HG02943 (cell line): ENCODE data around the gene RABGAP1L.
"Not testable (repeated sequence)": the region's sequence is repeated elsewhere in the genome, so short reads cannot be mapped to it uniquely, and the experiment has no call there.

Experiments used
- ATAC-seq: cut with Tn5 transposase; IDR thresholded peaks from one replicate; pipeline ENCODE4 v1.9.1; 2021; ENCODE audit warnings: mild to moderate bottlenecking, low read depth, moderate library complexity; ENCODE audit not compliant: unreplicated experiment

The RABGAP1L gene

GRCh38 chr1:174693085-174693484, 533.8 kb downstream of the RABGAP1L start:
- no peak for ATAC-seq

- ATAC-seq: not testable (repeated sequence)
These were observed 534.2 kb downstream of the RABGAP1L start for GRCh38 chr1:174693539-174693938.

- ATAC-seq: no peak
These were observed 536.9 kb downstream of the RABGAP1L start for GRCh38 chr1:174696026-174696821.

GRCh38 chr1:174700314-174700713, 541.0 kb downstream of the RABGAP1L start:
- no peak for ATAC-seq

- ATAC-seq: no peak
These were observed 541.5 kb downstream of the RABGAP1L start for GRCh38 chr1:174700775-174701174.

GRCh38 chr1:174701565-174701964, 542.2 kb downstream of the RABGAP1L start:
- no peak for ATAC-seq

- ATAC-seq: no peak
These were observed 542.7 kb downstream of the RABGAP1L start for GRCh38 chr1:174702011-174702410.

GRCh38 chr1:174703309-174703708, 544.0 kb downstream of the RABGAP1L start:
- no peak for ATAC-seq

GRCh38 chr1:174704300-174704699, 545.0 kb downstream of the RABGAP1L start:
- ATAC-seq: no peak

GRCh38 chr1:174710868-174711845, 551.8 kb downstream of the RABGAP1L start:
- ATAC-seq: no peak

- not testable (repeated sequence) for ATAC-seq
These were observed 552.5 kb downstream of the RABGAP1L start for GRCh38 chr1:174711848-174712247.

- no peak for ATAC-seq
These were observed 553.2 kb downstream of the RABGAP1L start for GRCh38 chr1:174712541-174712940.

- ATAC-seq: no peak
These were observed 554.5 kb downstream of the RABGAP1L start for GRCh38 chr1:174713796-174714195.

- no peak for ATAC-seq
These were observed 559.9 kb downstream of the RABGAP1L start for GRCh38 chr1:174719194-174719593.

- ATAC-seq: no peak
These were observed 561.3 kb downstream of the RABGAP1L start for GRCh38 chr1:174720618-174721017.

GRCh38 chr1:174721246-174721645, 561.9 kb downstream of the RABGAP1L start:
- ATAC-seq: no peak

GRCh38 chr1:174723816-174724215, 564.5 kb downstream of the RABGAP1L start:
- no peak for ATAC-seq

GRCh38 chr1:174724219-174724618, 564.9 kb downstream of the RABGAP1L start:
- no peak for ATAC-seq

GRCh38 chr1:174726167-174726879, 567.0 kb downstream of the RABGAP1L start:
- no peak for ATAC-seq

GRCh38 chr1:174726880-174727585, 567.7 kb downstream of the RABGAP1L start:
- ATAC-seq: no peak
